Measurements from ENCODE around the gene AFAP1L1.

DNA sequence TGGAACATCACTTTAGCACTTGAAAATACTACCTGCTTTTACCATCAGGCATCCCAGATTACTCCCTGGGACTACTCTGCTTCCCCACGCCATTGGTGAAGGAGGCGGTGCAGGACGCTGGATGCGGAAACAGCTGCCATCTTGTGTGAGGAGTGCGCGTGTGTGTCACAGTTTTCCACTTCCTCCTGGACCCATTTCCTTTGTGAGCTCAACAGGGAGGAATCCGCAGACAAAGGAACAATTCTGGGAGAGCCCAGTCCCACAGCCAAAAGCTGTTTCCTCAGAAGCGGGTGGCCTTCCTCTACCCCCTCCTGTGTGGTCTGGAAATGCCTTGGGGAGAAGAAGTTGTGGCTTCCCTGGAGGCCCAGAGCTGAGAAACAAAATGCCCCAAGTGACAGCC is 16.8 kb downstream of the AFAP1L1 start:
- TF ChIP-seq CTCF (IDR thresholded peaks at IDR 0.05; ENCODE audit: low read depth, low read length, missing input control) (no peak), JUND (IDR thresholded peaks at IDR 0.05) (no peak), EGR1 (IDR thresholded peaks at IDR 0.05; ENCODE audit: low read depth in 2 of 2) (no peak), RAD21 (IDR thresholded peaks at IDR 0.05) (no peak), TAF1 (conservative IDR thresholded peaks at IDR 0.05) (no peak), GABPA (IDR thresholded peaks at IDR 0.05 in 1 of 2, conservative IDR thresholded peaks at IDR 0.05 in 1 of 2) (peak in 1 of 2 donors; percentile 50), YY1 (IDR thresholded peaks at IDR 0.05) (peak; percentile 63), FOXA1 (IDR thresholded peaks at IDR 0.05) (no peak)
- TF ChIP-seq, protein P1, sequence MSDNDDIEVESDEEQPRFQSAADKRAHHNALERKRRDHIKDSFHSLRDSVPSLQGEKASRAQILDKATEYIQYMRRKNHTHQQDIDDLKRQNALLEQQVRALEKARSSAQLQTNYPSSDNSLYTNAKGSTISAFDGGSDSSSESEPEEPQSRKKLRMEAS (IDR thresholded peaks at IDR 0.05), result no peak

Data from liver (tissue), 3 donors.